SK-N-SH treated with all-trans-retinoic acid at 6 μM for 48 hours (cell line): ENCODE results near the gene GOLGA3.

Experiments used
- ARNTL ChIP-seq: fragments of 450-650 bp; formaldehyde crosslinking; IDR thresholded peaks from 2 replicates; pipeline ENCODE4 v1.5.0; 2020; ENCODE audit warnings: low read depth, mild to moderate bottlenecking, moderate library complexity, borderline replicate concordance
- ISL1 ChIP-seq: fragments of 250-450 bp; sonication (Bioruptor Pico); IDR thresholded peaks from 2 replicates; pipeline ENCODE4 v2.1.2; 2022; ENCODE audit warnings: mild to moderate bottlenecking, moderate library complexity
- RARB ChIP-seq: fragments of 250-450 bp; sonication (Bioruptor Pico); IDR thresholded peaks from 2 replicates; pipeline ENCODE4 v1.8.0; 2021; ENCODE audit warnings: mild to moderate bottlenecking, moderate library complexity
- SNAI2 ChIP-seq: fragments of 250-450 bp; sonication (Bioruptor Pico); IDR thresholded peaks from 2 replicates; pipeline ENCODE4 v1.5.0; 2020; ENCODE audit warnings: mild to moderate bottlenecking, moderate library complexity
- TOX ChIP-seq: fragments of 250-450 bp; sonication (Bioruptor Pico); IDR thresholded peaks from 2 replicates; pipeline ENCODE4 v1.8.0; 2021; ENCODE audit warnings: mild to moderate bottlenecking, moderate library complexity, borderline replicate concordance
- ZC3H10 ChIP-seq: fragments of 250-450 bp; sonication (Bioruptor Pico); IDR thresholded peaks from 2 replicates; pipeline ENCODE4 v1.5.1; 2021; ENCODE audit warnings: mild to moderate bottlenecking, moderate library complexity
- ZFP3 ChIP-seq: fragments of 250-450 bp; sonication (Bioruptor Pico); IDR thresholded peaks from 2 replicates; pipeline ENCODE4 v1.5.0; 2020; ENCODE audit warnings: mild to moderate bottlenecking, moderate library complexity
- ZFP30 ChIP-seq: fragments of 450-650 bp; formaldehyde crosslinking; IDR thresholded peaks from 2 replicates; pipeline ENCODE4 v1.5.0; 2022; ENCODE audit warnings: mild to moderate bottlenecking, moderate library complexity
- ZNF8 ChIP-seq: fragments of 450-650 bp; formaldehyde crosslinking; IDR thresholded peaks from 2 replicates; pipeline ENCODE4 v1.5.0; 2020; ENCODE audit warnings: mild to moderate bottlenecking, moderate library complexity
- TF ChIP-seq, protein P1 (sequence below): fragments of 250-450 bp; sonication (Bioruptor Pico); IDR thresholded peaks from 2 replicates; pipeline ENCODE4 v1.5.0; 2020; ENCODE audit warnings: mild to moderate bottlenecking, moderate library complexity
- TF ChIP-seq, protein P2 (sequence below): fragments of 250-450 bp; sonication (Bioruptor Pico); IDR thresholded peaks from 2 replicates; pipeline ENCODE4 v1.5.1; 2020; ENCODE audit warnings: low read depth, mild to moderate bottlenecking, moderate library complexity
- TF ChIP-seq, protein P3 (sequence below): fragments of 250-450 bp; sonication (Bioruptor Pico); IDR thresholded peaks from 2 replicates; pipeline ENCODE4 v1.8.0; 2020; ENCODE audit warnings: mild to moderate bottlenecking, moderate library complexity, borderline replicate concordance

DNA sequence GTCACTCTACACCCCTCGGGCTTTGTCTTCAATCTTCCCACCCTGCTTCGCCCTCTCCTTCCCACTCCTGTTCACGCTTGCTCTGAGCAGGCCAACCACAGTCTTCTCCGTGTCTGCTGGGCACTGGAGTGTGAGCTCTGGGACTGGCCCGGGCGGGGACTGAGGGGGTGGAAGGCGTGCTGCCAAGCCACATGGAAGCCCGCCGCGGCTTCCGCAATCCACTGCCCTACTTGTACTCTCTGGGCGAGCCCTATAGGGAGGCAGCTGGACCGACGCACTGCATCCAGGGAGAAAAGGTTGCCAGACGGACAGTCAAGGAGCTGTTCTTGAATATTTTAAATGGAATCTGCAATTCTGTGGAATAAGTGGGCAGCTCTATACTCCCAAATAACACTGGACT is 24.8 kb downstream of the GOLGA3 start:
- TF ChIP-seq ZFP3 (CRISPR knock-in tag) (no peak), SNAI2 (CRISPR knock-in tag) (no peak), RARB (CRISPR knock-in tag) (no peak), TOX (CRISPR knock-in tag) (no peak), ZFP30 (CRISPR knock-in tag) (no peak), ISL1 (CRISPR knock-in tag) (no peak), ZC3H10 (CRISPR knock-in tag) (no peak), ZNF8 (CRISPR knock-in tag) (no peak), ARNTL (CRISPR knock-in tag) (no peak)
- TF ChIP-seq, protein P1, sequence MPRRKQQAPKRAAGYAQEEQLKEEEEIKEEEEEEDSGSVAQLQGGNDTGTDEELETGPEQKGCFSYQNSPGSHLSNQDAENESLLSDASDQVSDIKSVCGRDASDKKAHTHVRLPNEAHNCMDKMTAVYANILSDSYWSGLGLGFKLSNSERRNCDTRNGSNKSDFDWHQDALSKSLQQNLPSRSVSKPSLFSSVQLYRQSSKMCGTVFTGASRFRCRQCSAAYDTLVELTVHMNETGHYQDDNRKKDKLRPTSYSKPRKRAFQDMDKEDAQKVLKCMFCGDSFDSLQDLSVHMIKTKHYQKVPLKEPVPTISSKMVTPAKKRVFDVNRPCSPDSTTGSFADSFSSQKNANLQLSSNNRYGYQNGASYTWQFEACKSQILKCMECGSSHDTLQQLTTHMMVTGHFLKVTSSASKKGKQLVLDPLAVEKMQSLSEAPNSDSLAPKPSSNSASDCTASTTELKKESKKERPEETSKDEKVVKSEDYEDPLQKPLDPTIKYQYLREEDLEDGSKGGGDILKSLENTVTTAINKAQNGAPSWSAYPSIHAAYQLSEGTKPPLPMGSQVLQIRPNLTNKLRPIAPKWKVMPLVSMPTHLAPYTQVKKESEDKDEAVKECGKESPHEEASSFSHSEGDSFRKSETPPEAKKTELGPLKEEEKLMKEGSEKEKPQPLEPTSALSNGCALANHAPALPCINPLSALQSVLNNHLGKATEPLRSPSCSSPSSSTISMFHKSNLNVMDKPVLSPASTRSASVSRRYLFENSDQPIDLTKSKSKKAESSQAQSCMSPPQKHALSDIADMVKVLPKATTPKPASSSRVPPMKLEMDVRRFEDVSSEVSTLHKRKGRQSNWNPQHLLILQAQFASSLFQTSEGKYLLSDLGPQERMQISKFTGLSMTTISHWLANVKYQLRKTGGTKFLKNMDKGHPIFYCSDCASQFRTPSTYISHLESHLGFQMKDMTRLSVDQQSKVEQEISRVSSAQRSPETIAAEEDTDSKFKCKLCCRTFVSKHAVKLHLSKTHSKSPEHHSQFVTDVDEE, result no peak
- TF ChIP-seq, protein P2, sequence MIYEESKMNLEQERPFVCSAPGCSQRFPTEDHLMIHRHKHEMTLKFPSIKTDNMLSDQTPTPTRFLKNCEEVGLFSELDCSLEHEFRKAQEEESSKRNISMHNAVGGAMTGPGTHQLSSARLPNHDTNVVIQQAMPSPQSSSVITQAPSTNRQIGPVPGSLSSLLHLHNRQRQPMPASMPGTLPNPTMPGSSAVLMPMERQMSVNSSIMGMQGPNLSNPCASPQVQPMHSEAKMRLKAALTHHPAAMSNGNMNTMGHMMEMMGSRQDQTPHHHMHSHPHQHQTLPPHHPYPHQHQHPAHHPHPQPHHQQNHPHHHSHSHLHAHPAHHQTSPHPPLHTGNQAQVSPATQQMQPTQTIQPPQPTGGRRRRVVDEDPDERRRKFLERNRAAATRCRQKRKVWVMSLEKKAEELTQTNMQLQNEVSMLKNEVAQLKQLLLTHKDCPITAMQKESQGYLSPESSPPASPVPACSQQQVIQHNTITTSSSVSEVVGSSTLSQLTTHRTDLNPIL (CRISPR knock-in tag), result no peak
- TF ChIP-seq, protein P3, sequence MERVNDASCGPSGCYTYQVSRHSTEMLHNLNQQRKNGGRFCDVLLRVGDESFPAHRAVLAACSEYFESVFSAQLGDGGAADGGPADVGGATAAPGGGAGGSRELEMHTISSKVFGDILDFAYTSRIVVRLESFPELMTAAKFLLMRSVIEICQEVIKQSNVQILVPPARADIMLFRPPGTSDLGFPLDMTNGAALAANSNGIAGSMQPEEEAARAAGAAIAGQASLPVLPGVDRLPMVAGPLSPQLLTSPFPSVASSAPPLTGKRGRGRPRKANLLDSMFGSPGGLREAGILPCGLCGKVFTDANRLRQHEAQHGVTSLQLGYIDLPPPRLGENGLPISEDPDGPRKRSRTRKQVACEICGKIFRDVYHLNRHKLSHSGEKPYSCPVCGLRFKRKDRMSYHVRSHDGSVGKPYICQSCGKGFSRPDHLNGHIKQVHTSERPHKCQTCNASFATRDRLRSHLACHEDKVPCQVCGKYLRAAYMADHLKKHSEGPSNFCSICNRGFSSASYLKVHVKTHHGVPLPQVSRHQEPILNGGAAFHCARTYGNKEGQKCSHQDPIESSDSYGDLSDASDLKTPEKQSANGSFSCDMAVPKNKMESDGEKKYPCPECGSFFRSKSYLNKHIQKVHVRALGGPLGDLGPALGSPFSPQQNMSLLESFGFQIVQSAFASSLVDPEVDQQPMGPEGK (CRISPR knock-in tag), result no peak
